IPS-18a (cell line): ENCODE measurements around the gene LGR6.

Experiments used
- H3K27ac ChIP-seq: one replicate; pipeline ENCODE4 v1.5.1; 2013; ENCODE audit warnings: low read length
- H3K27me3 ChIP-seq: one replicate; pipeline ENCODE4 v1.6.1; 2013; ENCODE audit warnings: mild to moderate bottlenecking, low read length; ENCODE audit not compliant: control insufficient read depth, insufficient read depth
- H3K36me3 ChIP-seq: one replicate; pipeline ENCODE4 v1.6.1; 2013; ENCODE audit warnings: low read depth, low read length; ENCODE audit not compliant: control insufficient read depth
- H3K4me1 ChIP-seq: one replicate; pipeline ENCODE4 v1.6.1; 2013; ENCODE audit warnings: low read depth, low read length; ENCODE audit not compliant: control insufficient read depth
- H3K4me3 ChIP-seq: one replicate; pipeline ENCODE4 v1.5.1; 2013; ENCODE audit warnings: low read length
- H3K9ac ChIP-seq: one replicate; pipeline ENCODE4 v1.6.1; 2013; ENCODE audit warnings: mild to moderate bottlenecking, low read length, moderate library complexity
- H3K9me3 ChIP-seq: one replicate; pipeline ENCODE4 v1.6.1; 2013; ENCODE audit warnings: low read depth, low read length; ENCODE audit not compliant: control insufficient read depth

Gene LGR6

GRCh38 chr1:202243006-202243405 is 49.4 kb downstream of the LGR6 start:
- H3K36me3 ChIP-seq = no peaks in the 10 kb centered on the region
- H3K27me3 ChIP-seq = no peaks in the 10 kb centered on the region
- H3K9me3 ChIP-seq = no peaks in the 10 kb centered on the region
- H3K4me1 ChIP-seq = no peaks in the 10 kb centered on the region
- H3K4me3 ChIP-seq = no peak overlapping the region
- H3K9ac ChIP-seq = no peak overlapping the region
- no peak overlapping the region for H3K27ac ChIP-seq

DNA sequence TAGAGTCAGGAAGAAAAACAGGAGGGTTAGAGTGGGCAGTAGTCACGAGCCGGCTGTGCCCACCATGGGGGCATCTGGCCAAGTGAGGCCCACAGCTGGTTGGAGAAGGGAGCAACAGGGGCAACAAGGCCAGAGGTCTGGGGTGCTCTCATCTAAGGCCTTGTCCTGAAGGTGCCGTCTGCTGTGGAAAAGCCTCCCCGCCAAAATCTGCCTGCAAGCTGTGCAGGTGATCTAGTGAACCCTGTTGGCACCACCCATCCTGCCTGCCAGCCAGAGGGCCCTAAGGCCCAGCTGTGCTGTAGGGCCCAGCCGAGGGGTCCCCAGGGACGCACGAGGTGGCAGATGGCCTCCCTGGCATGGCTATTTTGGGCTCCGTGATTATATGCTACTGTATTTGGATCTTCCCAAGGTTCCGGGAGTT is 51.3 kb downstream of the LGR6 start:
- no peak overlapping the region for H3K27ac ChIP-seq
- no peak overlapping the region for H3K4me3 ChIP-seq
- no peaks in the 10 kb centered on the region for H3K36me3 ChIP-seq
- H3K4me1 ChIP-seq = no peaks in the 10 kb centered on the region
- H3K9me3 ChIP-seq = no peaks in the 10 kb centered on the region
- no peaks in the 10 kb centered on the region for H3K27me3 ChIP-seq
- no peak overlapping the region for H3K9ac ChIP-seq

GRCh38 chr1:202245391-202245790 is 51.8 kb downstream of the LGR6 start:
- H3K27ac ChIP-seq = no peak overlapping the region
- no peaks in the 10 kb centered on the region for H3K36me3 ChIP-seq
- no peak overlapping the region for H3K9ac ChIP-seq
- no peaks in the 10 kb centered on the region for H3K4me1 ChIP-seq
- no peaks in the 10 kb centered on the region for H3K9me3 ChIP-seq
- H3K27me3 ChIP-seq = no peaks in the 10 kb centered on the region
- no peak overlapping the region for H3K4me3 ChIP-seq

DNA sequence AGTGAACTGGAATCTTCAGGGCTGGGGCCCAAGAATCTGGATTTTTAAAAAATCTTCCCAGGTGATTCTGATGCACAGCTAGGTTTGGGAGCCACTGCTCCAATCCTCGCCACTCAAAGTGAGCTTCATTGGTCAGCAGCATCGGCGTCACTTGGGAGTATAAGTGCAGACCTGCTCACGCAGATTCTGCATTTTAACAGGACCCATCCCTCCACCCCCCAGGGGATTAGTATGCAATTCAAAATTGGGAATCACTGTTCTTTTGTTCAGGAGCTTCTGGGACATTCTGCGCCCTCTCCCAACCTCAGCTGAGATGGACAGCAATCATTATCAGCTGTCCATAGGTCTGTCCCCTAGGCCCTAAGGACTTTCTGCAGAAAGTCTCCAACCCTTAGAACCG is 53.5 kb downstream of the LGR6 start:
- H3K9me3 ChIP-seq = no peaks in the 10 kb centered on the region
- no peaks in the 10 kb centered on the region for H3K4me1 ChIP-seq
- no peak overlapping the region for H3K4me3 ChIP-seq
- no peaks in the 10 kb centered on the region for H3K36me3 ChIP-seq
- no peak overlapping the region for H3K9ac ChIP-seq
- no peaks in the 10 kb centered on the region for H3K27me3 ChIP-seq
- H3K27ac ChIP-seq = no peak overlapping the region

GRCh38 chr1:202247837-202248795 is 54.5 kb downstream of the LGR6 start:
- Histone ChIP-seq H3K36me3 (no peaks in the 10 kb centered on the region), H3K27me3 (no peaks in the 10 kb centered on the region), H3K9ac (no peak overlapping the region), H3K9me3 (no peaks in the 10 kb centered on the region), H3K4me3 (no peak overlapping the region), H3K4me1 (no peaks in the 10 kb centered on the region), H3K27ac (no peak overlapping the region)

DNA sequence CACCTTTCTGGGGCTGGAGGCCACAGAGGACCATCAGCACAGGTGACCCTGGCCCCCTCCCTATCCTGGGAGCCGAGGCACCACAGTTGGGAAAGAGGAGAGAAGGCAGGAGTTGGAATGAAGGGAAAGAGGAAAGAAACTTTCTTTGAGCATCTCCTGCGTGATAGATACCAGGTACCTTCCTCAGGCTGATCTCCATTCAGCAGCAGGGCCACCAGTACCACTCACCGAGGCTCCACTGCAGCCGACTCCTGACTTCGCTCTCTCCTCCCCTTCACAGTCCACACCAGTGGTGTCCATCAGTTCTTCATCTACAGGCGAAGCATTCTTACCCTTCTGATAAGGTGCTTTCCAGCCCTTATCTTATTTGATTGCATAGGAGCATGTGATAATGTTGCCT is 55.3 kb downstream of the LGR6 start:
- H3K27me3 ChIP-seq = no peaks in the 10 kb centered on the region
- H3K27ac ChIP-seq = no peak overlapping the region
- H3K36me3 ChIP-seq = no peaks in the 10 kb centered on the region
- H3K4me1 ChIP-seq = no peaks in the 10 kb centered on the region
- no peaks in the 10 kb centered on the region for H3K9me3 ChIP-seq
- H3K9ac ChIP-seq = no peak overlapping the region
- H3K4me3 ChIP-seq = no peak overlapping the region

- no peaks in the 10 kb centered on the region for H3K27me3 ChIP-seq
- H3K4me3 ChIP-seq = no peak overlapping the region
- no peak overlapping the region for H3K27ac ChIP-seq
- no peaks in the 10 kb centered on the region for H3K9me3 ChIP-seq
- no peak overlapping the region for H3K9ac ChIP-seq
- H3K36me3 ChIP-seq = no peaks in the 10 kb centered on the region
- H3K4me1 ChIP-seq = no peaks in the 10 kb centered on the region
Measured at GRCh38 chr1:202249436-202249835, 55.8 kb downstream of the LGR6 start.

GRCh38 chr1:202249846-202250245 is 56.2 kb downstream of the LGR6 start:
- H3K27ac ChIP-seq = no peak overlapping the region
- no peak overlapping the region for H3K4me3 ChIP-seq
- H3K9ac ChIP-seq = no peak overlapping the region
- H3K27me3 ChIP-seq = no peaks in the 10 kb centered on the region
- no peaks in the 10 kb centered on the region for H3K9me3 ChIP-seq
- no peaks in the 10 kb centered on the region for H3K4me1 ChIP-seq
- H3K36me3 ChIP-seq = no peaks in the 10 kb centered on the region

DNA sequence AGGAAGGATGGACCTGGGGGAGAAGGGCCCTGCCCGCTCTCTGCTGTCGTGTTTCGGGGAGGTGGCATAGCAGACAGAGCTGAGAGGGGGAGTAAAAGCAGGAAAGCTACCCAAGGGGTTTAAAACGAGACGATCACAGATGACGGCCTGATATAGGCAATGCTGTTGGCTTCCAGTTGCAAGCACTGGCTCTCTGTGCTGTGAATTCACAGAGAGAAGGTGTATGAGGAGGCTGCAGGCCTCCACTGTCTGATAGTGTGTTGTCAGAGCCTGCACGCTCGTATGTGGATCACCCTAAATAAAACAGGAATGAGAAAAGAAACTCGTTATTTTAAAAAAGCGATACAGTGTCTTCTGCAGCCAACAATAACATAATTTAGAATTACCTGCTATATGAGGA is 57.4 kb downstream of the LGR6 start:
- no peak overlapping the region for H3K9ac ChIP-seq
- no peaks in the 10 kb centered on the region for H3K36me3 ChIP-seq
- H3K27me3 ChIP-seq = no peaks in the 10 kb centered on the region
- H3K4me3 ChIP-seq = no peak overlapping the region
- H3K27ac ChIP-seq = no peak overlapping the region
- H3K4me1 ChIP-seq = no peaks in the 10 kb centered on the region
- H3K9me3 ChIP-seq = no peaks in the 10 kb centered on the region

- Histone ChIP-seq H3K36me3 (no peaks in the 10 kb centered on the region), H3K4me3 (no peak overlapping the region), H3K4me1 (no peaks in the 10 kb centered on the region), H3K27me3 (no peaks in the 10 kb centered on the region), H3K9me3 (no peaks in the 10 kb centered on the region), H3K27ac (no peak overlapping the region), H3K9ac (no peak overlapping the region)
Measured at GRCh38 chr1:202251424-202252256, 58.0 kb downstream of the LGR6 start.

GRCh38 chr1:202252271-202252670 is 58.7 kb downstream of the LGR6 start:
- no peaks in the 10 kb centered on the region for H3K4me1 ChIP-seq
- H3K27ac ChIP-seq = no peak overlapping the region
- H3K4me3 ChIP-seq = no peak overlapping the region
- H3K36me3 ChIP-seq = no peaks in the 10 kb centered on the region
- H3K9me3 ChIP-seq = no peaks in the 10 kb centered on the region
- H3K27me3 ChIP-seq = no peaks in the 10 kb centered on the region
- H3K9ac ChIP-seq = no peak overlapping the region
